GM04504 (cell line): Measurements from ENCODE around the gene ARSJ.

Experiments
- DNase-seq: peaks from one replicate; pipeline ENCODE4 v3.0.0-alpha.2; 2012; ENCODE audit warnings: low read depth

Gene ARSJ

GRCh38 chr4:113899271-113900070 lies 80.0 kb downstream of the ARSJ start:
- DNase-seq: no peak

GRCh38 chr4:113893546-113893945 lies 85.9 kb downstream of the ARSJ start:
- no peak for DNase-seq

- DNase-seq: no peak
Observed at GRCh38 chr4:113888006-113888405, 91.4 kb downstream of the ARSJ start.

GRCh38 chr4:113885291-113885690 lies 94.2 kb downstream of the ARSJ start:
- DNase-seq: no peak

GRCh38 chr4:113884655-113885054 lies 94.8 kb downstream of the ARSJ start:
- no peak for DNase-seq

GRCh38 chr4:113882668-113883067 lies 96.8 kb downstream of the ARSJ start:
- DNase-seq: no peak

GRCh38 chr4:113881256-113881655 lies 98.2 kb downstream of the ARSJ start:
- DNase-seq: no peak

- no peak for DNase-seq
Observed at GRCh38 chr4:113880240-113881028, 99.0 kb downstream of the ARSJ start.

- DNase-seq: no peak
Observed at GRCh38 chr4:113878668-113879067, 100.8 kb downstream of the ARSJ start.

GRCh38 chr4:113874480-113874879 lies 105.0 kb downstream of the ARSJ start:
- DNase-seq: no peak

- DNase-seq: no peak
Observed at GRCh38 chr4:113873508-113873907, 105.9 kb downstream of the ARSJ start.

- DNase-seq: no peak
Observed at GRCh38 chr4:113872426-113873260, 106.8 kb downstream of the ARSJ start.

GRCh38 chr4:113871080-113871479 lies 108.4 kb downstream of the ARSJ start:
- DNase-seq: no peak

- no peak for DNase-seq
Observed at GRCh38 chr4:113869743-113870375, 109.6 kb downstream of the ARSJ start.

- DNase-seq: no peak
Observed at GRCh38 chr4:113866611-113867010, 112.8 kb downstream of the ARSJ start.

GRCh38 chr4:113858924-113859323 lies 120.5 kb downstream of the ARSJ start:
- no peak for DNase-seq

- no peak for DNase-seq
Observed at GRCh38 chr4:113851816-113852215, 127.6 kb downstream of the ARSJ start.
